HG03095 (cell line): Measurements from ENCODE around the gene RAN.
A peak's percentile ranks its signal among the peaks of the same experiment; 100 is the strongest.
"Not testable (repeated sequence)": the region's sequence is repeated elsewhere in the genome, so short reads cannot be mapped to it uniquely, and the experiment has no call there.

ENCODE experiments used
- ATAC-seq: cut with Tn5 transposase; IDR thresholded peaks from one replicate; pipeline ENCODE4 v1.9.1; 2021; ENCODE audit warnings: moderate library complexity; ENCODE audit not compliant: unreplicated experiment

The RAN gene

DNA sequence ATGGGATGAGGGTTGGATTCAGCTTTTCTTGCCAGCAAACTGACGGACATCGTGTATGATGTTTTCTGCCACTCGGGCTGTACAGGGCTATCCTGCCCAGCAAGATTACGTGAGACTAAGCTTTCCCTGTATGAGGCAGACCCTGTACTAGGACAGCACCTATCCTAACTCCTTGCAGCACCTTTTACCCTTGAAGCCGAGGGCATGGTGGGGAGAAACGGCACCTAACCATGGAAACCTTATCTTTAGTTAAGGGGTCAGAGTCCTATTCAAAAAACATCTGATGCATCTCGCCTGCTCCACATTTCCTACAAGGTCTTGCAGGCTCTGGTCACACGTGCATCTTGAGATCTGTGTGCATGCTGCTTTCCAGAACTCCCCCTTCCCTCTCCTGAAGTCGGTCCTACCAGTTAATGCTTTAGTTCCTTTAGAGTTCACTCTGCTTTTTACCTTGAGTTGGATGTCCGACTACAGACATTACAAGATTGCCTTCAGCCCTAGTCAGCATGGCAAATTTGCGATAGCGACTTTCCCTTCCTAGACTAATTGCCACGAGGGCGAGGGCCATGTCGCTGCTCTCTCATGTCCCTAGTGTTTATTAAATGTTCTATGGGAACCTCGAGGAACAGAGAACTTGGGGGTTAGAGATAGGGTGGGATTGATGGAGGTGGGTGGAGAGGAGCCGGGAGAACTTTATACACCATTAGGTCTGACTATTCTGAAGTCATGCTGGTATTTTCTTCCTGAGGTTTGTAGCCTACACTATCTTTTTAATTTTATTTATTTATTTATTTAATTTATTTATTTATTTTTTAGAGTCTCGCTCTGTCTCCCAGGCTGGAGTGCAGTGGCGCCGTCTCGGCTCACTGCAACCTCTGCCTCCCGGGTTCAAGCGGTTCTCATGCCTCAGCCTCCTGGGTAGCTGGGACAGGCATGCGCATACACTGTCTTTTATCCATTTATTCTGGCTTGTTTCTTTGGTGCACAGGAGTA, 6.6 kb downstream of the RAN start:
- ATAC-seq, result no peak

DNA sequence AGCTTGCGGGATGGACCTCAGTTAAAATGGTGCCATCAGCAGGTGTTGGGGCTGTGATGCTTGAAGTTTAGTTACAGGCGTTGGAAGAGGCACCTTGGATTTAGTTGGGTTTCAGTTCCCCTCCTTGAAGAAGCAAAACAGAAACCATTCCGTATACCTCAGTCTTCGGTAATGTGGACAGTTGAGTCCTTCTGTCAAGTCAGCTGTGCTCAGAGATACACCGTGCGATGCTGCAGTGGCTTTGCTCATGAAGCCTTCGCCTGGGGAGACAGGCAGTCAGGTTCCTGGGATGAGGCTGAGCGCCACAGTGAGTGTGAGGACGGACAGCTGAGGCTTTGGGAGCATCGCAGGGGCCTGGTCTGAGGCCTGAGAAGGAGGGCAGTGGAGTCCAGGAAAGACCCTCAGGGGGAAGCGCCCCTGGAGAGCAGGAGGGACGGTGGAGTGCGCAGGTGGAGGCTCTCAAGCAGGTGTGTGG, 7.4 kb downstream of the RAN start:
- peak; percentile 89 for ATAC-seq

DNA sequence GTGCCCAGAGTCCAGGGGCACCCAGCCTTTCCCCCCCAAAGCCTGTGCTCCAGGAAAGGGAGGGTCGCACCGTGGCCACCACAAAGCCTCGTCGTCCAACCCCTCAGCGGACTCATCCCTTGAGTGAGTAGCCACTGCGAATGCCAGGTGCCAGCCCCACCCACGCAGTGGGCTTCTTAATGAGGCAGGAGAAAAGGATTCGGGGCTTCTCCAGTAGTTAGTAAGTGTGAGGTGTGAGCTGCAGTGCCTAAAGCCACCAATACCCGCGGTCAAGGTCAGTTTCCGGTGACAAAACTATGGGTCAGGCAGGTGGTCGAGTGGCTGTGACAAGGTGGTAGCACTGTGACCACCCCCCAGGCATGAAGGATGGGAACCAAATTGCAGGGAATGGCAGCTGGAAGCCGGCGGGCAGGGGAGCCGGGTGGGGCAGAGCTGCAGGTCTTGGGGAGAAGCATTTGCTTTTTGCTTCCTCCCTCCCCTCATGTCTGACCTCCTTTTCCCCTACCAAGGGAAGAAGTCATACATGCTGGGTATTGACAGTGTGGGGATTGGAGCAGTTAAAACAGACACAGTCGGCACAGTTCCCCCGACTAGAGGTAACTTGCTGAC, 8.0 kb downstream of the RAN start:
- no peak for ATAC-seq

DNA sequence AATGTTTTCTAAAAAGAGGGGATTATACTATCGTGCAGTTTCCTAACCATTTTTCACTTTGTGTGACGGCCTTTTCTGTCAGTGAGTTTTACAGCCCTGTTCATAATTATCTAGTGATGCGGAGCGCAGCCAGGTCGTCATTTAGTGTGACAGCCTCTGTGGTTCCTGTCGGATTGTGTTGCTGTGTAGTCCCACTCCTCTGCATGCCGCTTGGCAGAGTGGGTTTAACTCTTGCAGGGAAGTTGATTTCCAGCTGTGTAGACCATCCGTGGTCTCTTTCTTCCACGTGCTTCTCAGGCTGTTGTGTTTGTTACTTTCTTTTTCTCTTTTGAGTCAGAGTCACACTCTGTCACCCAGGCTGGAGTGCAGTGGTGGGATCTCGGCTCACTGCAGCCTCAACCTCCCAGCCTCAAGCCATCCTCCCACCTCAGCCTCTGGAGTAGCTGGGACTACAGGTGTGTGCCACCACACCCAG, 8.6 kb downstream of the RAN start:
- no peak for ATAC-seq

DNA sequence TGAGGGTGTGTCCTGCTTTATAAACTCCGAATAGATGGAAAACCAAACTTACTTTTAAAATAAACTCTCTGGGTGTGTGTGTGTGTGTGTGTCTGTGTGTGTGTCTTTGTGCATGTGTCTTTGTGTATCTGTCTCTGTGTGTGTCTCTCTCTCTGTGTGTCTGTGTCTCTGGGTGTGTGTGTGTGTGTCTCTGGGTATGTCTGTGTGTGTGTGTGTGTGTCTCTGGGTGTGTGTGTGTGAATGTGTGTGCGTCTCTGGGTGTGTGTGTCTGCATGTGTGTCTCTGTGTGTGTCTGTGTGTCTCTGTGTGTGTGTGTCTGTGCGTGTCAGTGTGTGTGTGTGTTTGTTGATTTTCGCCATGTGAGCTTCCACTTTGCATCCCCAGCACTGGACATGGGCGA, 9.2 kb downstream of the RAN start:
- no peak for ATAC-seq

DNA sequence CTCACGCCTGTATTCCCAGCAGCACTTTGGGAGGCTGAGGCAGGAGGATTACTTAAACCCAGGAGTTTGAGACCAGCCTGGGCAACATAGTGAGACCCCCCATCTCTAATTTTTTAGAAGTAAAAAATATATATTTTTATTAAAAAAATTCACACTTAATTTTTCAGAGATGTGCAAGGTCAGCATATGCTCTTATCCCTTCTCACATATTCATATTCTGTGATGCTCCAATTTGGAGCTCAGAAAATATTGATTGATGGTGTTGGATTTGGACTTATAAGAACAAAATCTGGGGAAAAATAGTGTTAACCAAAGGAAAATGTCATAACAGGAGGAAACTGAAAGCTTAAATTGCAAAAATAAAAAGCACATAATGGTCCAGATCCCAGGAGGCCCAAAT, 9.7 kb downstream of the RAN start:
- ATAC-seq, result no peak

DNA sequence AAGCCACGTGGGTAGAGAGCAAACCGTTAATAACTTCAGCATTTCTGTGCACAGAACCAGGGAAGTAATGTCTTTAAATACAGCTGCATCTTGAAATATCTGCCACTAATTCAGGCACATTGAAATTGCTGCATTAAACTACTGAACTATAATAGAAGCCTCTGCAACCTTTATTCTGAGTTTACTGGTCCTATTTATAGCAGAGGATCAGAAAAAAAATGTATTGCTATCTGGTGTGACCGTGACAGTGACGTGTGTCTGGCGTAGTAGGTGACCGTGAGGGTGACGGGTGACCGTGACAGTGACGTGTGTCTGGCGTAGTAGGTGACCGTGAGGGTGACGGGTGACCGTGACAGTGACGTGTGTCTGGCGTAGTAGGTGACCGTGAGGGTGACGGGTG, 15.3 kb downstream of the RAN start:
- ATAC-seq, result not testable (repeated sequence)

DNA sequence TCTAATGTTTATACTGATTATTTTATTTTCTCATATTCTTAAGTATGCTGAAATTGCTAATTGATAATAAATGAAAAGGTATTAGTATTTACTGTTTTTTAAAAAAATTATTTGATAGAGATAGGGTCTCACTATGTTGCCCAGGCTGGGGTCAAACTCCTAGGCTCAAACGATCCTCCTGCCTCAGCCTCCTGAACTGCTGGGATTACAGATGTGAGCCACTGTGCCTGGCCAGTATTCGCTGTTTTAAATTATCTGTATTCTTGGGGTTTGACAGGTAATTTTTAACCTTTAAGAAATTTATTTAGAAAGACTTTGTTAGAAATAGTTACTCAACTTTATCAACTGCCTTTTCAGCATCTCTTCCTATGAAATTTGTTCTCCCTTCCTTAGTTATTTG, 32.2 kb downstream of the RAN start:
- ATAC-seq, result no peak

DNA sequence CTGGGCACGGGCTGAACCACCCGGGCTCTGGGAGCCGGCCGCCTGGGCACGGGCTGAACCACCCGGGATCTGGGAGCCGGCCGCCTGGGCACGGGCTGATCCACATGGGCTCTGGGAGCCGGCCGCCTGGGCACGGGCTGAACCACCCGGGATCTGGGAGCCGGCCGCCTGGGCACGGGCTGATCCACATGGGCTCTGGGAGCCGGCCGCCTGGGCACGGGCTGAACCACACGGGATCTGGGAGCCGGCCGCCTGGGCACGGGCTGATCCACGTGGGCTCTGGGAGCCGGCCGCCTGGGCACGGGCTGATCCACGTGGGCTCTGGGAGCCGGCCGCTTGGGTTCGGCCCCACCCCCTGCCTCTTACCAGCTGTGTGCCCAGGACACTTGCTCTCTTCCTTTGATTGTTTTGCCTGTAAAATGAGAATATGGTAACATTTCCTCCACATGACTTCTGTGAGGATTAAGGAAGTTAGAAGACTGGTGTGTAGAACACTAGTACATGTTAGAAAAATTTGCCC, 33.1 kb downstream of the RAN start:
- not testable (repeated sequence) for ATAC-seq

DNA sequence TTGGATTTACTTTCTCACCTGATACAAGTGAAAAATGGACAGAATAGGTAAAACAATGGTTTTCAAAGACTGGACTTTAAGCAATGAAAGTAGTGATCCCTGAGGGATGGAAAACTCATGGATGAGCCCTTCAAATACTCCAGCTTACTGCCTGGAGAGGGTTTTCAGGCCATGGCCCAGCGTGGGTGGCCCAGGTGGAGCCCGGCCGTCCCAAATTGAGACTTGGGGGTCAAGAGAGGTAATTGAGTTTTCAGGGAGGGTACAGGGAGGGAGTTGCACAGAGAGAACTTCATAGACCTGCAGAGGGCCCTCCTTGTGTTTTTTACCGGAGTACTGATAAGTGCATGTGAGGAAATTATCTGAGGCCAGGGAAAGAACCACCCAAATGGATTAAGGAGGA, 37.2 kb downstream of the RAN start:
- no peak for ATAC-seq

DNA sequence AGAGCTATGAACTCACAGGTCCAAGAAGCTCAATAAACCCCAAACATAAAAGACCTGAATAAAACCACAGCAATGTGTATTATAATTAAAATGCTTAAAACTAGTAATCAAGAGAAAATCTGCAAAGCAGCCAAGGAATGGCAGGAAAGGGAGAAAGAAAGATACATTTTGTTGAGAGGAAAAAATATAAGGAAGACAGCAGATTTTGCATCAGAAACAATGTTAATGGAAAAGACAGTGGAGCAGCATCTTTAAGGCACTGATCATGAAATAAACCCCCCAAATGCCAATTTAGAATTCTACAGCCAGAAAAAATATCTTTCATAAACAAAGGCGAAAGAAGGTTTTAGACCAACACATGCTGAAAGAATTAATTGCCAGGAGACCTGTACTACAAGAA, 39.3 kb downstream of the RAN start:
- no peak for ATAC-seq

DNA sequence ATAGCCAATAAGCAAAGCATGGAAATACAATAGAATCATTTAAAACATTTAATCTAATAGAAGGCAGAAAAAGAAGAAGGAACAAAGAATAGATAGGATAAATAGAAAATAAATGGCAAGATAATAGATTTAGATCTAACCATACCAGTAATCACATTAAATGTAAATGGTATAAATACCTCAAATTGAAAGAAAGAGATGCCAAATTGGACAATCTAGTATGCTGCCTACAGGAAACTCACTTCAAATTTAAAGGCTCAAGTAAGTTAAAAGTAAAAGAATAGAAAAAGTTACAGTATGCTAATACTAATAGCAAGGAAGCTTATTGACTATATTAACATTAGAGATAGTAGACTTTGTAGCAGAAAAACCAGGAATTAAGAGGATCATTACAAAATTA, 40.1 kb downstream of the RAN start:
- ATAC-seq, result no peak

DNA sequence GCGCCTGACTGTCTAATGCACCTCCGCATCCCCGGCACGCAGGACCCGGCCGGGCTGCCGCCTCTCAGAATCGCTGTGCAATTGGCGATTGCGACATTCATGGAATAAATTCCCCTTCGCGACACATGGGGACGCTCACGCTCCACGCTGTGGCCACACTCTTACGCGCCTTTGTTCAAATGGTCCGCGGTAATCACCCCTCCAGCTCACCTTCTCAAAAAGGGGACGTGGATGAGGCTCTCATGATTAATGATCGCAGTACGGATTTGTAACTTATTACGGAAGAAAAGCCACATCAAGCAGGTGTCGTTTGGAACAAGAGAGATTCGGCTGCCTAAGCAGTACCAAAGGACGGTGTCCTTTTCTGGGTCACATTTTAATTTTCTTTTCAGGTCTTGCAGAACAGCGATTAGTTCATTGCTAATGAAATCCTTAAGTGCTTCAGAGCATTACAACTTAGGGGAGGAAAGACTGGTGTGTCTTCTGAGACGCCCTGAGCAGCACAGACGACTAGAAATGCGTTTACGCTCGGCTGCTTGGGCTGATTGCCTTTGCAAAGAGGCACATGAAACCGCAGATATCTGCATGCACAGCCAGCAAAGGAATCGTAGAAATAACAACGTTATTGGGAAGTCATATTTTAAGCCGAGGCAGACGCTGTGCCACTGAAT, 44.5 kb downstream of the RAN start:
- ATAC-seq, result no peak

DNA sequence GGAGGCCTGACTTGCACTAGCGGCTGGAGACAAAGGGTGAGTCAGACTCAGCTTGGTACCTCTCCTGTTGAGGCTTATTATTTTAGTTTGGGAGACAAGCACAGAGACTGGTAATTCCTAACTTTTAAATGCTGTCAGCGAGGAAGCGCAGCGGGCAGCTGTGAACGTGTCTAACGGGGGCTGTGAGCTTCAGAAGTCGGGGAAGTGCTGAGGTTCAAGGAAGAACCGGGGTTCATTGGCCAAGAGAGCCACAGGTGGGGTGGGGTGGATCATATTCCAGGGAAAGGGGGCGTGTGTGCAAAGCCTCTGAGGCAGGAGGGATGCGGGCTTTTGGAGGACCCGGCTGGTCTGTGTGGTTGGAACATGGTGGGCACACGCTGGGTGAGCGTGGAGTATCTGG, 45.7 kb downstream of the RAN start:
- ATAC-seq, result no peak

DNA sequence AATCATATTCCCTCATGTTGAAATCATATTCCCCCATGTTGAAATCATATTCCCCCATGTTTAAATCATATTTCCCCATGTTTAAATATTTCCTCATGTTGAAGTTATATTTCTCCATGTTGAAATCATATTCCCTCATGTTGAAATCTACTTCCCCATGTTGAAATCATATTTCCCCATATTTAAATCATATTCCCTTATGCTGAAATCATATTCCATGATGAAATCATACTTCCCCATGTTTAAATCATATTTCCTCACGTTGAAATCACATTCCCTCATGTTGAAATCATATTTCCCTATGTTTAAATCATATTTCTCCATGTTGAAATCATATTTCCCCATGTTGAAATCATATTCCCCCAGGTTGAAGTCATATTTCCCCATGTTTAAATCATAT, 47.2 kb downstream of the RAN start:
- no peak for ATAC-seq

DNA sequence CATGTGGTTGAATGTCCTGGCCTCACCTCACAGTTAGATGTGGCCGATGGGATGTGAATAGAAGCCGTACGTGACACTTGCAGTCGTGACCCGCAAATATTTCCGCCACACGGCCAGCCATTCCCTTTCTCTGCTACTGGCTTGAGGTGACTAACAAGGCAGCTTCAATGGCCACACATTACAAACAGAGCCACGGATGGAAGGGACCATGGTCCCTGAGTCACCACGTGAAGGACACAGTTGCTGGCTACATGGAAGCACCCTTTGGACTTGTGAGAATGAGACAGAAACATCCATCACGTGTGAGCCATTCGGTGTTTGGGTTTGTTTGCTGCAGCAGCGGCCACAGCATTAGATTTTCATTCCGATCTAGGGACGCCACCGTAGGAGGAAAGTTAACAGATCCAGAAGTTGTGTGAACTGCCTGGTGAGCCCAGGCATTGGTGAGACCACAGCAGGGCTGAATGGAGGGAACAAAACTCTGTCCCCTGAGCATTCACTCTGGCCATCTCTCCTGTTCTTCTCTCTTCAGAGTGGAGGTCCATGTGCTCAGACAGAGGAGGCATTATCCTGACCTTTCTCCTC, 48.3 kb downstream of the RAN start:
- no peak for ATAC-seq

DNA sequence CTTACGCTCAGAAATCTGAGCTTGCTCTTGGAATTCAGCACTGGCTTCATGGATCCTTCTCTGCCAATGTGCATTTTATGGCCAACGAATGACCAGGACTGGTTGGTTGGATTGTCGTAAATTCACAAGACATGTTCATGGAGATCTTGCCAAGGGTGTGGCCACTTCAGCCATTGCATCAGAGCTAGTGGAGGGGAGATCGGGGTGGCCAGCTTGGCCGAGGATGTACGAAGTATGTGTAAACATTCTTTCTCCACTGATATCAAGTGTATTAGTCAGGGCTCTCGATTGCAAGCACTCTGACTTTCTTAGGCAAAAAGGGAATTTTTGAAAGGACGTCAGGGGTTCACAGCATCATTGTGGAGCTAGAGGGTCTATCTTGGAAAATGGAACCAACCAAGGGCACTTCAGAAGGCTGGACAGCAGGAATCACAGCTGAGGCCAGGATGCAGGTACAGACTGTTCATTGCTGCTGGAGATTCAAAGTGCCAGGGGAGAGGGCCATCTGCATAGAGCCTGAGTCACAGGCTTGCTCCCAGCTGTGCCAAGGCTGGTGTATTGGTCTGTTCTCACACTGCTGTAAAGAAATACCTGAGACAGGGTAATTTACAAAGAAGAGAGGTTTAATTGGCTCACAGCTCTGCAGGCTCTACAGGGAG, 49.0 kb downstream of the RAN start:
- no peak for ATAC-seq

DNA sequence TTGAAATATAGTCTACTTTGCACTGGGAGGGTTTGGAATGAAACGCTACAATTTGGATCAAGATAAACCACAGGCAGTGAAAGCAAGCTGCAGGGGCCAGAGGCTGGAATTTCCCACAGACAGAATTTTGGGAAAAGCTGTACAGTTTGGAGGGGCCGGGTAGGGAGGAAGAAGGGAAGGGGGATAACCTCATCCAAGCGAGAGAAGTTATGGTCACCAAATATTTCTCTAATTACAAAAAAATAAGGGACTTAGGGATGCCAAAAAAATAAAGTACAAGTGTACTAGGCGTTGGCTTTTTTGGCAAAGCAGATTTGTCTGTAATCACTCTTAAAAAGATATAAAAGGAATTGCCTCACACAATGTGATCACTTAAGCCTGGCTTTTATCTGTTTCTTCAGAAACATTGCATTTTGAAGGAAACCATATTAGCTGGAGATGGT, 50.7 kb downstream of the RAN start:
- ATAC-seq, result no peak

DNA sequence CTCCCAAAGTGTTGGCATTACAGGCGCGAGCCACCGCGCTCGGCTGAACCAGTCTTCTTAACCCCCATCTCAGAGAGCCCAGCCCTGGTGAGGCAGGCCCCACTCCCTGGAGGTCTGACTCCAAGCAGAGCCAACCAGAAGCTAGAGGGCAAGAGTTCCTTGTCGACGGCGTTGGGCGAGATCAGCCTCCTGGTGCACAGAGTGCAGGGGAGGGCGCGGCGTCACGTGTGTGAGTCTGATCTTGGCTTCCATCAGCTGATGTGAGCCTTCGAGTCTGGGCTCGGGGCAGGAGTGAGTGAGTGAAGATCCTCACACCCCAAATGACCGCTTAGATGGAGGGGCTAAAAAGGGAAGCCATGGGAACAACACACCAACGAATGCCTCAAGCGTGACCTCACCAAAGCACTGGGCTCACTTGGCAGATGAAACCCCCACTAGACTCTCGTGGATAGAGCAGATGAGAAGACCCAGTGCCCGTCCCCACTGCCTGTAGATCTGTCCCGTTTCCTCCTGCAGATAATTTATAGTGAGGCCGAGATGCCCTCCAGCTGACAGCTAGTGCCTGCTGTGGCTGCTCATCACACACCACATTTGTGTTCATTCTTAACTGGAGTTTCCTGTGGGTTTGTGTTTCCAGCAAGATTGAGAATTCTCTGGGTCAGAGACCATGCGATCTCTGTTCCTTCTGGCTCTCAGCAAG, 53.2 kb downstream of the RAN start:
- ATAC-seq, result no peak

DNA sequence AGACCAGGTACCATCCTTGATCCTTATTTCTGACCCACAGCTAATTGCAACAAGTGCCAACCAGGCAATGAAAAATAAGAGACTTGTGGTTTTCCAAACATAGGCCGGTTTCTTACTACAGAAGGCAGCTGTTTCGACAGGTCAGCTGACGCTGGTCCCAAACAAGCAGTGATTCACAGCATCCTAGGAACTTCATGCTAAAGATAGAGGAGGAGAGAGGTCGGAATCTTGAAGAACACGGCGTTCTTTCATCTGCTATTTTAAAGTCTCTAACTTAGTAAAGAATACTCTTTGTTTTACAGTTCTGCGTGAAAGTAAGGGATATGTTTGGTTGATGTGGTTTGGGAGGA, 53.8 kb downstream of the RAN start:
- no peak for ATAC-seq
